Trophoblast cell (in vitro differentiated cells and primary cell): Measurements from ENCODE around the gene WSB2.

ENCODE experiments used
- DNase-seq, 2 donors: peaks; one replicate each; pipeline ENCODE4 v3.0.0-alpha.2; 2016
- H2AFZ ChIP-seq: 2 replicates; pipeline ENCODE4 v1.6.1; 2013; ENCODE audit warnings: low read length, moderate library complexity, mild to moderate bottlenecking; ENCODE audit not compliant: insufficient read depth, poor library complexity
- H2AK5ac ChIP-seq: 2 replicates; pipeline ENCODE4 v1.6.1; 2013; ENCODE audit warnings: mild to moderate bottlenecking, low read length
- H2BK120ac ChIP-seq: 2 replicates; pipeline ENCODE4 v1.6.1; 2013; ENCODE audit warnings: low read length, mild to moderate bottlenecking, moderate library complexity; ENCODE audit not compliant: insufficient read depth, poor library complexity
- H2BK12ac ChIP-seq: 2 replicates; pipeline ENCODE4 v1.6.1; 2013; ENCODE audit warnings: mild to moderate bottlenecking, low read length, moderate library complexity
- H2BK5ac ChIP-seq: 2 replicates; pipeline ENCODE4 v1.6.1; 2013; ENCODE audit warnings: low read length, low read depth, moderate library complexity, mild to moderate bottlenecking; ENCODE audit not compliant: poor library complexity
- H3K14ac ChIP-seq: 2 replicates; pipeline ENCODE4 v1.6.1; 2013; ENCODE audit warnings: mild to moderate bottlenecking, low read length
- H3K18ac ChIP-seq: 2 replicates; pipeline ENCODE4 v1.6.1; 2013; ENCODE audit warnings: mild to moderate bottlenecking, low read length
- H3K23ac ChIP-seq: 2 replicates; pipeline ENCODE4 v1.6.1; 2013; ENCODE audit warnings: low read length
- H3K27ac ChIP-seq: 2 replicates; pipeline ENCODE4 v1.5.1; 2013; ENCODE audit warnings: low read depth, mild to moderate bottlenecking, inconsistent platforms, low read length, moderate library complexity
- H3K27me3 ChIP-seq: 2 replicates; pipeline ENCODE4 v1.6.1; 2013; ENCODE audit warnings: inconsistent platforms, mild to moderate bottlenecking, low read length, moderate library complexity; ENCODE audit not compliant: insufficient read depth
- H3K36me3 ChIP-seq, 2 experiments: 1 replicate in 1 of 2; 2 replicates in 1 of 2; pipeline ENCODE4 v1.6.1; 2013; ENCODE audit warnings: low read length in 2 of 2, mild to moderate bottlenecking in 2 of 2, moderate library complexity in 1 of 2; ENCODE audit not compliant: insufficient read depth in 2 of 2, control insufficient read depth in 1 of 2
- H3K4ac ChIP-seq: 2 replicates; pipeline ENCODE4 v1.6.1; 2013; ENCODE audit warnings: low read depth, mild to moderate bottlenecking, low read length, moderate library complexity
- H3K4me1 ChIP-seq, 2 experiments: 1 replicate in 1 of 2; 2 replicates in 1 of 2; pipeline ENCODE4 v1.6.1; 2013; ENCODE audit warnings: low read length in 2 of 2, mild to moderate bottlenecking in 2 of 2, moderate library complexity in 1 of 2; ENCODE audit not compliant: insufficient read depth in 2 of 2, control insufficient read depth in 1 of 2
- H3K4me2 ChIP-seq: 2 replicates; pipeline ENCODE4 v1.6.1; 2013; ENCODE audit warnings: inconsistent platforms, mild to moderate bottlenecking, low read length, moderate library complexity
- H3K4me3 ChIP-seq: 2 replicates; pipeline ENCODE4 v1.5.1; 2013; ENCODE audit warnings: mild to moderate bottlenecking, low read depth, low read length, inconsistent platforms
- H3K79me1 ChIP-seq: one replicate; pipeline ENCODE4 v1.6.1; 2013; ENCODE audit warnings: low read length
- H3K79me2 ChIP-seq: 2 replicates; pipeline ENCODE4 v1.6.1; 2013; ENCODE audit warnings: low read length, mild to moderate bottlenecking; ENCODE audit not compliant: control insufficient read depth, insufficient read depth, poor library complexity
- H3K9ac ChIP-seq: 2 replicates; pipeline ENCODE4 v1.6.1; 2013; ENCODE audit warnings: mild to moderate bottlenecking, low read length
- H3K9me3 ChIP-seq: 2 replicates; pipeline ENCODE4 v1.6.1; 2013; ENCODE audit warnings: low read depth, mild to moderate bottlenecking, control low read depth, inconsistent platforms, low read length; ENCODE audit not compliant: insufficient read depth
- H4K12ac ChIP-seq: 2 replicates; pipeline ENCODE4 v1.6.1; 2013; ENCODE audit warnings: low read depth, mild to moderate bottlenecking, low read length, moderate library complexity
- H4K8ac ChIP-seq: 2 replicates; pipeline ENCODE4 v1.6.1; 2013; ENCODE audit warnings: low read depth, mild to moderate bottlenecking, low read length, moderate library complexity
- H4K91ac ChIP-seq: one replicate; pipeline ENCODE4 v1.6.1; 2013; ENCODE audit warnings: low read depth, mild to moderate bottlenecking, low read length, moderate library complexity
- WGBS: extraction: QIAGEN DNeasy Blood & Tissue Kit; methylation state at CpG from one replicate; pipeline ENCODE4 v1.1.7; 2013; ENCODE audit warnings: missing lambda C conversion rate; ENCODE audit not compliant: insufficient read length, insufficient coverage; ENCODE audit errors: extremely low coverage; 5-methylcytosine and 5-hydroxymethylcytosine counted together

Gene WSB2

GRCh38 chr12:118055144-118055557, 5.8 kb downstream of the WSB2 start:
- Histone ChIP-seq H3K36me3 (peaks cover 6 to 9% of the 10 kb centered on the region in 2 experiments), H3K14ac (no peak overlapping the region), H2AFZ (no peak overlapping the region), H3K4me2 (no peak overlapping the region), H4K8ac (no peak overlapping the region), H3K9me3 (no peaks in the 10 kb centered on the region), H3K27ac (no peak overlapping the region), H2BK12ac (no peak overlapping the region), H4K12ac (no peak overlapping the region), H2BK120ac (no peak overlapping the region), H3K9ac (no peak overlapping the region), H3K79me1 (peaks cover 4% of the 10 kb centered on the region), H4K91ac (no peak overlapping the region), H3K4ac (no peak overlapping the region), H3K27me3 (no peaks in the 10 kb centered on the region), H3K4me3 (no peak overlapping the region), H3K79me2 (peaks cover 2% of the 10 kb centered on the region), H3K18ac (no peak overlapping the region), H3K23ac (no peak overlapping the region), H2BK5ac (no peak overlapping the region), H2AK5ac (no peak overlapping the region), H3K4me1 (peaks cover 6 to 16% of the 10 kb centered on the region in 2 experiments)
- DNase-seq, result peak in 1 of 2 donors; percentile 73
- WGBS, result no CpG with 5 or more reads among the region's 2 CpGs

GRCh38 chr12:118053071-118053985, 7.7 kb downstream of the WSB2 start:
- Histone ChIP-seq H3K23ac (no peak overlapping the region), H3K79me2 (no peaks in the 10 kb centered on the region), H3K79me1 (peaks cover 4% of the 10 kb centered on the region), H3K4me3 (no peak overlapping the region), H4K8ac (no peak overlapping the region), H3K4ac (no peak overlapping the region), H3K36me3 (peaks cover 10 to 15% of the 10 kb centered on the region in 2 experiments), H2BK12ac (peak overlapping the region; percentile 41), H2BK120ac (peak overlapping the region; percentile 14), H4K12ac (no peak overlapping the region), H3K27ac (peak overlapping the region; percentile 31), H2AFZ (no peak overlapping the region), H3K9ac (no peak overlapping the region), H3K27me3 (no peaks in the 10 kb centered on the region), H4K91ac (peak overlapping the region; percentile 20), H2AK5ac (no peak overlapping the region), H2BK5ac (no peak overlapping the region), H3K18ac (no peak overlapping the region), H3K14ac (peak overlapping the region; percentile 38), H3K4me1 (peaks cover 6 to 12% of the 10 kb centered on the region in 2 experiments), H3K9me3 (no peaks in the 10 kb centered on the region), H3K4me2 (no peak overlapping the region)
- WGBS, result no CpG with 5 or more reads among the region's 10 CpGs
- peak in 1 of 2 donors; percentile 10 for DNase-seq

- H3K23ac ChIP-seq, result no peak overlapping the region
- no peaks in the 10 kb centered on the region for H3K79me2 ChIP-seq
- peak overlapping the region; percentile 36 for H3K27ac ChIP-seq
- no peak overlapping the region for H2BK5ac ChIP-seq
- no peak overlapping the region for H3K18ac ChIP-seq
- no peak overlapping the region for H4K12ac ChIP-seq
- peak overlapping the region; percentile 20 for H4K91ac ChIP-seq
- no peak overlapping the region for H3K4ac ChIP-seq
- H2AFZ ChIP-seq, result no peak overlapping the region
- no peak overlapping the region for H4K8ac ChIP-seq
- no peak overlapping the region for H3K14ac ChIP-seq
- peak overlapping the region; percentile 14 for H3K4me2 ChIP-seq
- H2BK12ac ChIP-seq, result peak overlapping the region; percentile 41
- H3K36me3 ChIP-seq, result peaks cover 15% of the 10 kb centered on the region in 2 experiments
- no peak overlapping the region for H3K4me3 ChIP-seq
- peaks cover 6 to 12% of the 10 kb centered on the region in 2 experiments for H3K4me1 ChIP-seq
- no peak overlapping the region for H2AK5ac ChIP-seq
- H2BK120ac ChIP-seq, result peak overlapping the region; percentile 14
- no peaks in the 10 kb centered on the region for H3K9me3 ChIP-seq
- H3K79me1 ChIP-seq, result peaks cover 4% of the 10 kb centered on the region
- peak; percentile 97 to 99 for DNase-seq
- no peaks in the 10 kb centered on the region for H3K27me3 ChIP-seq
- no peak overlapping the region for H3K9ac ChIP-seq
- WGBS, result no CpG with 5 or more reads among the region's 14 CpGs
These were observed 8.5 kb downstream of the WSB2 start for GRCh38 chr12:118052324-118053070.

DNA sequence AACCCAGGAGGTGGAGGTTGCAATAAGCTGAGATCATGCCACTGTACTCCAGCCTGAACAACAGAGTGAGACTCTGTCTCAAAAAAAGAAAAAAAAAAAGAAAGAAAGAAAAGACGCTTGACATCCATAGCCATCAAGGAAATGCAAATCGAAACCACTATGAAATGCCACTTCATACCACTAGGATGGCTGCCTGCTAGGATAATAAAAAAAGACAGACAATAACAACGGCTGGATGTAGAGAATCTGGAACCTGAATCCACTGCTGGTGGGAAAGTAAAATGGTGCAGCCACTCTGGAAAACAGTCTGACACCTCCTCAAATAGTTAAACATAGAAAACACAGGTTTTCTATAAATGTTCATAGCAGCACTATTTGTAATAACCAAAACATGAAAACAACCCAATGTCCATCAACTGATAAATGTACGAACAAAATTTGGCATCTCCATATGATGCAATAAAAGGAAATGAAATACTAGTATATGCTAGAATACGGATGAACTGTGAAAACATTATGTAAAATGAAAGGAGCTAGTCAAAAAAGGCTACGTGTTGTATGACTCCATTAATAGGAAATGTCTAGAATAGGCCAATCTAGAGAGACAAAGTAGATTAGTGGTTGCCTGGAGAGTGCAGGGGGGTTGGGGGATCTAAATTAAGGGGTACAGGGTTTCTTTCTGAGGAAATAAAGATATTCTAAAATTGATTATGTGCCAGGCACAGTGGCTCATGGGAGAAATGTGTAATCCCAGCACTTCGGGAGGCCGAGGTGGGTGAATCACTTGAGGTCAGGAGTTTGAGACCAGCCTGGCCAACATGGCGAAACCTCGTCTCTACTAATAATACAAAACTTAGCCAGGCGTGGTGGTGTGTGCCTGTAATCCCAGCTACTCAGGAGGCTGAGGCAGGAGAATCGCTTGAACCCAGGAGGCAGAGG, 9.7 kb downstream of the WSB2 start:
- Histone ChIP-seq H3K79me2 (no peaks in the 10 kb centered on the region), H3K4me1 (peaks cover 6 to 12% of the 10 kb centered on the region in 2 experiments), H3K9ac (no peak overlapping the region), H4K8ac (no peak overlapping the region), H3K4ac (no peak overlapping the region), H3K4me2 (no peak overlapping the region), H3K18ac (no peak overlapping the region), H3K9me3 (no peaks in the 10 kb centered on the region), H3K36me3 (peaks cover 15% of the 10 kb centered on the region in 2 experiments), H3K27me3 (no peaks in the 10 kb centered on the region), H2BK120ac (no peak overlapping the region), H3K79me1 (peaks cover 4% of the 10 kb centered on the region), H4K12ac (no peak overlapping the region), H3K4me3 (no peak overlapping the region), H2AFZ (no peak overlapping the region), H3K27ac (no peak overlapping the region), H2BK5ac (no peak overlapping the region), H3K14ac (no peak overlapping the region), H2BK12ac (no peak overlapping the region), H4K91ac (no peak overlapping the region), H3K23ac (no peak overlapping the region), H2AK5ac (no peak overlapping the region)
- DNase-seq, result no peak
- no CpG with 5 or more reads among the region's 12 CpGs for WGBS
